Ectodermal cell (in vitro differentiated cells): Measurements from ENCODE around the gene SANBR.

ENCODE experiments used
- H3K27ac ChIP-seq: 2 replicates; pipeline ENCODE4 v1.7.0; 2013; ENCODE audit warnings: mild to moderate bottlenecking, low read depth, low read length; ENCODE audit not compliant: insufficient read depth, poor library complexity, severe bottlenecking
- H3K27me3 ChIP-seq: 2 replicates; pipeline ENCODE4 v1.7.0; 2013; ENCODE audit warnings: mild to moderate bottlenecking, low read length; ENCODE audit not compliant: insufficient read depth, control insufficient read depth, poor library complexity, severe bottlenecking
- H3K36me3 ChIP-seq: one replicate; pipeline ENCODE4 v1.7.0; 2013; ENCODE audit warnings: low read length; ENCODE audit not compliant: control insufficient read depth, insufficient read depth
- H3K4me1 ChIP-seq: one replicate; pipeline ENCODE4 v1.7.0; 2013; ENCODE audit warnings: low read length; ENCODE audit not compliant: control insufficient read depth, insufficient read depth
- H3K4me3 ChIP-seq: 2 replicates; pipeline ENCODE4 v1.7.0; 2013; ENCODE audit warnings: low read depth, low read length, control low read depth; ENCODE audit not compliant: insufficient read depth
- H3K9me3 ChIP-seq: 2 replicates; pipeline ENCODE4 v1.7.0; 2013; ENCODE audit warnings: mild to moderate bottlenecking, low read length, moderate library complexity; ENCODE audit not compliant: control insufficient read depth
- WGBS, 2 experiments: methylation state at CpG; one replicate each; pipeline ENCODE4 v1.1.7; 2013; ENCODE audit warnings: missing lambda C conversion rate in 2 of 2; 5-methylcytosine and 5-hydroxymethylcytosine counted together

SANBR gene

GRCh38 chr2:61085883-61086282, 20.2 kb downstream of the SANBR start:
- Histone ChIP-seq H3K27ac (no peak overlapping the region), H3K4me3 (no peak overlapping the region), H3K4me1 (no peaks in the 10 kb centered on the region), H3K36me3 (peaks cover 26% of the 10 kb centered on the region), H3K9me3 (no peaks in the 10 kb centered on the region), H3K27me3 (no peaks in the 10 kb centered on the region)
- WGBS, 2 experiments = 91 to 95% methylated on average over 1 of the region's 1 CpG

- H3K9me3 ChIP-seq = no peaks in the 10 kb centered on the region
- no peaks in the 10 kb centered on the region for H3K27me3 ChIP-seq
- H3K4me1 ChIP-seq = no peaks in the 10 kb centered on the region
- no peak overlapping the region for H3K4me3 ChIP-seq
- peaks cover 23% of the 10 kb centered on the region for H3K36me3 ChIP-seq
- no peak overlapping the region for H3K27ac ChIP-seq
Observed at GRCh38 chr2:61089797-61090196, 24.1 kb downstream of the SANBR start.

GRCh38 chr2:61090386-61090921, 24.8 kb downstream of the SANBR start:
- Histone ChIP-seq H3K36me3 (peaks cover 18% of the 10 kb centered on the region), H3K27ac (no peak overlapping the region), H3K9me3 (no peaks in the 10 kb centered on the region), H3K27me3 (no peaks in the 10 kb centered on the region), H3K4me3 (no peak overlapping the region), H3K4me1 (no peaks in the 10 kb centered on the region)
- WGBS, 2 experiments = 82 to 84% methylated on average over 5 of the region's 5 CpGs

- H3K4me3 ChIP-seq = no peak overlapping the region
- peaks cover 12% of the 10 kb centered on the region for H3K36me3 ChIP-seq
- H3K4me1 ChIP-seq = no peaks in the 10 kb centered on the region
- no peak overlapping the region for H3K27ac ChIP-seq
- H3K9me3 ChIP-seq = no peaks in the 10 kb centered on the region
- H3K27me3 ChIP-seq = no peaks in the 10 kb centered on the region
- WGBS, 2 experiments = 88 to 94% methylated on average over 7 to 8 of the region's 8 CpGs
Observed at GRCh38 chr2:61091485-61091884, 25.8 kb downstream of the SANBR start.

- Histone ChIP-seq H3K4me3 (no peak overlapping the region), H3K27ac (no peak overlapping the region), H3K4me1 (no peaks in the 10 kb centered on the region), H3K36me3 (no peaks in the 10 kb centered on the region), H3K9me3 (no peaks in the 10 kb centered on the region), H3K27me3 (no peaks in the 10 kb centered on the region)
- WGBS, 2 experiments = 85 to 97% methylated on average over 2 to 3 of the region's 3 CpGs
Observed at GRCh38 chr2:61096438-61096837, 30.8 kb downstream of the SANBR start.

GRCh38 chr2:61100801-61101200, 35.1 kb downstream of the SANBR start:
- Histone ChIP-seq H3K4me3 (no peak overlapping the region), H3K27ac (no peak overlapping the region), H3K36me3 (no peaks in the 10 kb centered on the region), H3K27me3 (no peaks in the 10 kb centered on the region), H3K4me1 (no peaks in the 10 kb centered on the region), H3K9me3 (no peaks in the 10 kb centered on the region)
- WGBS, 2 experiments = 96 to 98% methylated on average over 2 to 3 of the region's 4 CpGs

- Histone ChIP-seq H3K27ac (no peak overlapping the region), H3K4me1 (no peaks in the 10 kb centered on the region), H3K36me3 (peaks cover 31% of the 10 kb centered on the region), H3K4me3 (no peak overlapping the region), H3K9me3 (peaks cover 6% of the 10 kb centered on the region), H3K27me3 (no peaks in the 10 kb centered on the region)
- WGBS, 2 experiments = 92 to 95% methylated on average over 1 to 2 of the region's 2 CpGs
Observed at GRCh38 chr2:61109291-61109690, 43.6 kb downstream of the SANBR start.

GRCh38 chr2:61111708-61112107, 46.0 kb downstream of the SANBR start:
- Histone ChIP-seq H3K9me3 (peaks cover 6% of the 10 kb centered on the region), H3K27ac (no peak overlapping the region), H3K4me3 (no peak overlapping the region), H3K27me3 (no peaks in the 10 kb centered on the region), H3K36me3 (peaks cover 31% of the 10 kb centered on the region), H3K4me1 (no peaks in the 10 kb centered on the region)

GRCh38 chr2:61114147-61114546, 48.5 kb downstream of the SANBR start:
- Histone ChIP-seq H3K36me3 (peaks cover 43% of the 10 kb centered on the region), H3K9me3 (peaks cover 6% of the 10 kb centered on the region), H3K4me1 (no peaks in the 10 kb centered on the region), H3K27me3 (no peaks in the 10 kb centered on the region), H3K27ac (no peak overlapping the region), H3K4me3 (no peak overlapping the region)
- WGBS, 2 experiments = 89 to 90% methylated on average over 6 of the region's 6 CpGs
